Measurements from ENCODE around the gene RNASE1.
"Not testable (repeated sequence)": the region's sequence is repeated elsewhere in the genome, so short reads cannot be mapped to it uniquely, and the experiment has no call there.

RNASE1 gene

GRCh38 chr14:20769421-20769820 lies 33.2 kb downstream of the RNASE1 start:
- no peak for DNase-seq

GRCh38 chr14:20768593-20768892 lies 34.1 kb downstream of the RNASE1 start:
- no peak for DNase-seq

- DNase-seq, result no peak
These were observed 41.7 kb downstream of the RNASE1 start for GRCh38 chr14:20760950-20761349.

GRCh38 chr14:20759465-20759864 lies 43.2 kb downstream of the RNASE1 start:
- not testable (repeated sequence) for DNase-seq

GRCh38 chr14:20757965-20758364 lies 44.7 kb downstream of the RNASE1 start:
- DNase-seq, result no peak

GRCh38 chr14:20755037-20755436 lies 47.6 kb downstream of the RNASE1 start:
- DNase-seq, result no peak

- DNase-seq, result no peak
These were observed 48.3 kb downstream of the RNASE1 start for GRCh38 chr14:20754308-20754707.

GRCh38 chr14:20751963-20752562 lies 50.6 kb downstream of the RNASE1 start:
- DNase-seq, result no peak

All from 8988T (cell line).